ENCODE data around the gene CHD3. TPM values are rescaled to one million over a fixed set of nuclear protein-coding genes. Genes with fewer than 3 reads are reported as not detected.
"Not testable (repeated sequence)": the region's sequence is repeated elsewhere in the genome, so short reads cannot be mapped to it uniquely, and the experiment has no call there.

The CHD3 gene
- total RNA-seq, 1 experiment from 2014 or later, result 191 TPM

- Histone ChIP-seq H3K36me3 (ENCODE audit: insufficient read depth, low read length) (peaks cover 38% of the 10 kb centered on the region), H3K27ac (ENCODE audit: low read length) (no peak overlapping the region), H3K9me2 (replicated peaks; ENCODE audit: insufficient read depth, low read length) (no peaks in the 10 kb centered on the region), H3K27me3 (ENCODE audit: low read length) (no peaks in the 10 kb centered on the region), H3K4me3 (ENCODE audit: low read length) (no peak overlapping the region), H4K20me1 (ENCODE audit: insufficient read depth, low read depth, low read length) (no peaks in the 10 kb centered on the region), H3K9ac (ENCODE audit: low read length) (no peak overlapping the region), H3K9me3 (ENCODE audit: low read length) (no peaks in the 10 kb centered on the region), H3K79me2 (ENCODE audit: low read length) (no peaks in the 10 kb centered on the region), H3K4me1 (ENCODE audit: low read length) (no peaks in the 10 kb centered on the region), H3K4me2 (ENCODE audit: low read depth, low read length, poor library complexity, severe bottlenecking) (no peak overlapping the region), H2AFZ (ENCODE audit: low read length) (no peak overlapping the region)
- DNase-seq, result no peak
Measured at GRCh38 chr17:7946441-7946840, 57.9 kb downstream of the CHD3 start.

DNA sequence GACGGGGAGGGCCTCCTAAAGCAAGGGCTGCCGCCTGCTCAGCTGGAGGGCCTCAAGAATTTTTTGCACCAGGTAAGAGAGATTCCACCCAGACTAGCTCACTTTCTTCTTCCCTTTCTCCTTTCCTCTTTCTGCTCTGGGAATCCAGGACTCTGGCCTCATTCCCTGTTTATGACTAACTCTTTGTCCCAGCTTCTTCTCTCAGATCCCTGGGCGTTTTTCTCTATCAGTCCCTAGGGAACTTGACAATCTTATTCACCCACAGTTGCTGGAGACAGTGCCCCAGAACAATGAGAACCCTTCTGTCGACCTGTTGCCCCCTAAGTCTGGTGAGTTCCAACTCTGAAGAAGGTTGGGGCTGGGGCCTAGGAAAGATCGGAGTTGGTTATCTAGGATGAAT is 59.1 kb downstream of the CHD3 start:
- H2AFZ ChIP-seq (ENCODE audit: low read length), result no peak overlapping the region
- H3K27ac ChIP-seq (ENCODE audit: low read length), result no peak overlapping the region
- no peak overlapping the region for H3K4me2 ChIP-seq (ENCODE audit: low read depth, low read length, poor library complexity, severe bottlenecking)
- no peak for DNase-seq
- H3K79me2 ChIP-seq (ENCODE audit: low read length), result no peaks in the 10 kb centered on the region
- H3K9me2 ChIP-seq (replicated peaks; ENCODE audit: insufficient read depth, low read length), result no peaks in the 10 kb centered on the region
- no peak overlapping the region for H3K9ac ChIP-seq (ENCODE audit: low read length)
- no peaks in the 10 kb centered on the region for H3K27me3 ChIP-seq (ENCODE audit: low read length)
- no peaks in the 10 kb centered on the region for H3K9me3 ChIP-seq (ENCODE audit: low read length)
- H3K36me3 ChIP-seq (ENCODE audit: insufficient read depth, low read length), result peaks cover 38% of the 10 kb centered on the region
- no peaks in the 10 kb centered on the region for H4K20me1 ChIP-seq (ENCODE audit: insufficient read depth, low read depth, low read length)
- H3K4me3 ChIP-seq (ENCODE audit: low read length), result no peak overlapping the region
- H3K4me1 ChIP-seq (ENCODE audit: low read length), result no peaks in the 10 kb centered on the region

GRCh38 chr17:7950578-7950977 is 62.0 kb downstream of the CHD3 start:
- Histone ChIP-seq H3K36me3 (ENCODE audit: insufficient read depth, low read length) (peaks cover 27% of the 10 kb centered on the region), H2AFZ (ENCODE audit: low read length) (no peak overlapping the region), H3K4me1 (ENCODE audit: low read length) (no peaks in the 10 kb centered on the region), H3K79me2 (ENCODE audit: low read length) (no peaks in the 10 kb centered on the region), H3K9me2 (replicated peaks; ENCODE audit: insufficient read depth, low read length) (no peaks in the 10 kb centered on the region), H3K9me3 (ENCODE audit: low read length) (no peaks in the 10 kb centered on the region), H3K4me3 (ENCODE audit: low read length) (no peak overlapping the region), H4K20me1 (ENCODE audit: insufficient read depth, low read depth, low read length) (no peaks in the 10 kb centered on the region), H3K4me2 (ENCODE audit: low read depth, low read length, poor library complexity, severe bottlenecking) (no peak overlapping the region), H3K9ac (ENCODE audit: low read length) (no peak overlapping the region), H3K27ac (ENCODE audit: low read length) (no peak overlapping the region), H3K27me3 (ENCODE audit: low read length) (no peaks in the 10 kb centered on the region)
- DNase-seq, result no peak

DNA sequence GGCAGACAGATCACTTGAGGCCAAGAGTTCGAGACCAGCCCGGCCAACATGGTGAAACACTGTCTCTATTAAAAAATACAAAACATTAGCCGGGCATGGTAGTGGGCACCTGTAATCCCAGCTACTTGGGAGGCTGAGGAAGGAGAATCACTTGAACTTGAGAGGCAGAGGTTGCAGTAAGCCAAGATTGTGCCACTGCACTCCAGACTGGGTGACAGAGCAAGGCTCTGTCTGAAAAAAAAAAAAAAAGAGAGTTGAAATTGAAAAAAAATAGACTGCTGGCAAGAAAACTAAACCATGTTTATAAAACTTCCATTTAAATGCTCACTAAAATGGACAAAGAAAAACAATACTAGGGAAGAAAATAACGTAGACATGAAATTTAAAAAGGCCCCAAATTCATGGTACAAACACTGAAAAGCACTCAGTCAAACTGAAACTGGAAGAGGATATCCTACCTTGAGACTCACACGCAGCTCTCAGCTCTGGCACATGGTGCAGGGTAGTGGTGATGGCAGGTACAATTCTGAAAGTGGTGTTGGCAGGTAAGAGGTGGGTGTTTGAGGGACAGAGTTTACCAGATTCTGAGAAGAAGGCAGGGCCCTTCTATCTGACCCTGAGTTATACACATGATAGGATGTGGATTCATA is 62.7 kb downstream of the CHD3 start:
- Histone ChIP-seq H3K27ac (ENCODE audit: low read length) (no peak overlapping the region), H3K4me1 (ENCODE audit: low read length) (no peaks in the 10 kb centered on the region), H3K4me3 (ENCODE audit: low read length) (no peak overlapping the region), H3K79me2 (ENCODE audit: low read length) (no peaks in the 10 kb centered on the region), H4K20me1 (ENCODE audit: insufficient read depth, low read depth, low read length) (no peaks in the 10 kb centered on the region), H3K4me2 (ENCODE audit: low read depth, low read length, poor library complexity, severe bottlenecking) (no peak overlapping the region), H2AFZ (ENCODE audit: low read length) (no peak overlapping the region), H3K9me3 (ENCODE audit: low read length) (no peaks in the 10 kb centered on the region), H3K9ac (ENCODE audit: low read length) (no peak overlapping the region), H3K27me3 (ENCODE audit: low read length) (no peaks in the 10 kb centered on the region), H3K9me2 (replicated peaks; ENCODE audit: insufficient read depth, low read length) (no peaks in the 10 kb centered on the region), H3K36me3 (ENCODE audit: insufficient read depth, low read length) (peaks cover 22% of the 10 kb centered on the region)
- DNase-seq, result no peak

GRCh38 chr17:7953266-7953665 is 64.7 kb downstream of the CHD3 start:
- not testable (repeated sequence) for H2AFZ ChIP-seq (ENCODE audit: low read length); H3K27ac ChIP-seq (ENCODE audit: low read length); H3K4me3 ChIP-seq (ENCODE audit: low read length); H4K20me1 ChIP-seq (ENCODE audit: insufficient read depth, low read depth, low read length); H3K4me1 ChIP-seq (ENCODE audit: low read length); H3K79me2 ChIP-seq (ENCODE audit: low read length); H3K4me2 ChIP-seq (ENCODE audit: low read depth, low read length, poor library complexity, severe bottlenecking); H3K27me3 ChIP-seq (ENCODE audit: low read length); H3K9ac ChIP-seq (ENCODE audit: low read length); H3K9me3 ChIP-seq (ENCODE audit: low read length); DNase-seq; H3K9me2 ChIP-seq (replicated peaks; ENCODE audit: insufficient read depth, low read length)
- peaks cover 14% of the 10 kb centered on the region for H3K36me3 ChIP-seq (ENCODE audit: insufficient read depth, low read length)

GRCh38 chr17:7955414-7956227 is 67.0 kb downstream of the CHD3 start:
- Histone ChIP-seq H3K4me1 (ENCODE audit: low read length) (no peaks in the 10 kb centered on the region), H3K27me3 (ENCODE audit: low read length) (peaks cover 2% of the 10 kb centered on the region; the same call in 1 of the 2 replicates), H3K27ac (ENCODE audit: low read length) (no peak overlapping the region), H3K9me2 (replicated peaks; ENCODE audit: insufficient read depth, low read length) (no peaks in the 10 kb centered on the region), H2AFZ (ENCODE audit: low read length) (no peak overlapping the region), H3K36me3 (ENCODE audit: insufficient read depth, low read length) (no peaks in the 10 kb centered on the region), H3K9ac (ENCODE audit: low read length) (no peak overlapping the region), H3K4me3 (ENCODE audit: low read length) (no peak overlapping the region), H3K4me2 (ENCODE audit: low read depth, low read length, poor library complexity, severe bottlenecking) (no peak overlapping the region), H3K79me2 (ENCODE audit: low read length) (no peaks in the 10 kb centered on the region), H4K20me1 (ENCODE audit: insufficient read depth, low read depth, low read length) (no peaks in the 10 kb centered on the region), H3K9me3 (ENCODE audit: low read length) (no peaks in the 10 kb centered on the region)
- no peak for DNase-seq

- no peaks in the 10 kb centered on the region for H3K9me3 ChIP-seq (ENCODE audit: low read length)
- DNase-seq, result no peak
- no peak overlapping the region for H3K4me3 ChIP-seq (ENCODE audit: low read length)
- no peak overlapping the region for H3K27ac ChIP-seq (ENCODE audit: low read length)
- no peaks in the 10 kb centered on the region for H3K79me2 ChIP-seq (ENCODE audit: low read length)
- H4K20me1 ChIP-seq (ENCODE audit: insufficient read depth, low read depth, low read length), result no peaks in the 10 kb centered on the region
- no peaks in the 10 kb centered on the region for H3K4me1 ChIP-seq (ENCODE audit: low read length)
- no peaks in the 10 kb centered on the region for H3K9me2 ChIP-seq (replicated peaks; ENCODE audit: insufficient read depth, low read length)
- peaks cover 2% of the 10 kb centered on the region; the same call in 1 of the 2 replicates for H3K27me3 ChIP-seq (ENCODE audit: low read length)
- H3K36me3 ChIP-seq (ENCODE audit: insufficient read depth, low read length), result no peaks in the 10 kb centered on the region
- H3K9ac ChIP-seq (ENCODE audit: low read length), result no peak overlapping the region
- no peak overlapping the region for H3K4me2 ChIP-seq (ENCODE audit: low read depth, low read length, poor library complexity, severe bottlenecking)
- no peak overlapping the region for H2AFZ ChIP-seq (ENCODE audit: low read length)
Measured at GRCh38 chr17:7956228-7956965, 67.8 kb downstream of the CHD3 start.

Measured in Karpas-422 (cell line).